Measurements from ENCODE around the gene GNB1.
"Not testable (repeated sequence)": the region's sequence is repeated elsewhere in the genome, so short reads cannot be mapped to it uniquely, and the experiment has no call there.

GNB1 gene

DNA sequence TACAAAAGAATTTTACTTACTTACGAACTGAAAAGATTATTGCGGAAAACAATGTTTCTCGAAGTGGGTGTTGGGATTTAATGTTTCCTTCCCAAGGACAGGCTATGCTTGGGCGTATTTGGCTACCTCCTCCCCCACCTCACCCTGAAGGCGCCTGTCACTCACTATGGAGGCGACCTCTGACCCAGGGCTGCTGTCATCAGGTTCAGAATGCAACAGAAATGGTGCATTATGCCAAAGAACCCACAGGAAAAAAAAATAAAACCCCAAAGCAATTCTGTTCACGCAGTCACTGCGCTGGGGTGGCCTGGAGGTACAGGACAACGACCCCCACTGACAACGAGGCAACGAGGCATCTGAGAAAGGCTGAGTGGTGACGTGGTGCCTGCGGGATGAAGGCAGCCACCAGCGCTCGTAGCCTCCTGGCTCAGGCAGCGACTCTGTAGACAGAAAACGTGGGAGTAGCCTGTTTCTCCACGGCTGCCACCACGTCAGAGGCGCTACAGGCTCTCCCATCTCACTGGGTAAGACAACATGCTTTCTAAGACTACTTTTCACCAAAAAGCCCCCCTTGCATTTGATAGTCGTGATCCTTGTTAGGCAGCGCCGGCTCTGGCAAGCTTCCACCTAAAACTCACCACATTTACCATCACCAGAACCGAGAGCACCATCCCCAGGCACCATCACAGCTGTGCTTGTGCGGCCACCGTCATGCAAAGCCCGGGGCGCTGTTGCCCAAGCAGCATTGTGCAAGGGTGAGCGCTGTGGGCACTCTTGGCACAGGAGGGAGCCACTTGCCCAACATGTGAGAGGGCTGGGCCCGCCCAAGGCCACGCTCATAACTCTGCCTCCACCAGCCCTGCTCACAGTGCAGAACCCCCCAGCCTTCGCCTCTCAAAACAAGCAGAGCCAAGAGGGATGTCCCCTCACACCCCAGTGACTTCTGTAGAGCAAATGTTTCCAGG lies 126.9 kb downstream of the GNB1 start:
- DNase-seq (ENCODE audit: low read depth in 2 of 2) = no peak

DNA sequence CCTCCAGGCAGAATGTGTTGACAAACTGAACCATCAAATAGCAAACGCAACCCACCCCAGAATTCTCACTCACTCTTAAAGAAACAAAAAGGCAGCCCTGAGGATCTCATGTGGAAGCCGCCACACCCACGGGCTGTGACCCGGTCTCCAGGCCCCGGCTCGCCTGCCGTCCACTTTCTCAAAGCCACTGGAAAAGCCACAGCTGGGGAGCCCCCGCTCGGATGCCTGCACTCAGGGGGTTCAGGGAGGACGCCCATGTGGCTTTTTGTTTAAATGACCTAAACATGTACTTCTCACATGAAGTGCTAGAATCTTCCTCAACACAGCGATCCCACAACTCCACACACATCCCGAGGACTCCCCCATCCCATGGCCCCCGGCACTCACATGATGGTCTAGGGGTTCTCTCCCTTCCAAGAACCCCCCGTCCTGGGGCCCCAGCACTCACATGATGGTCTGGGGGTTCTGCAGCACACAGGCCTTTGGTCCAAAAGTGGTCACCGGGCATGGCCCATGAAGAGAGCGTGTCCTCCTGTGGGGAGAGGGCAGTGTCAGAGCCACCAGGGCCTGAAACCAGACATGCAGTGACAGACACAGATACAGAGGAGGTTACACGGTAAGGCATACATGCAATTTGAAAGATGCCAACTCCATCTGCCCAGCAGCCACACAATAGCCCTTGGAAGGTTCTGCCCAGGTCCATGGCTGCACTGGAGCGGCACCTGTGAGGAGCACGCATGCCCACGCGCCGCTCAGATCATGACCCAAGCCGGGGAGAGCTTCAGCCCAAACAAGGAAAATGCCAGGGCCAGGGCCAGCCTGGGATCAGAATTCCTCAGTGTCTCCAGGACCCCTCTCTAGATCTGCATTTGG lies 129.1 kb downstream of the GNB1 start:
- DNase-seq (ENCODE audit: low read depth in 2 of 2) = no peak

DNA sequence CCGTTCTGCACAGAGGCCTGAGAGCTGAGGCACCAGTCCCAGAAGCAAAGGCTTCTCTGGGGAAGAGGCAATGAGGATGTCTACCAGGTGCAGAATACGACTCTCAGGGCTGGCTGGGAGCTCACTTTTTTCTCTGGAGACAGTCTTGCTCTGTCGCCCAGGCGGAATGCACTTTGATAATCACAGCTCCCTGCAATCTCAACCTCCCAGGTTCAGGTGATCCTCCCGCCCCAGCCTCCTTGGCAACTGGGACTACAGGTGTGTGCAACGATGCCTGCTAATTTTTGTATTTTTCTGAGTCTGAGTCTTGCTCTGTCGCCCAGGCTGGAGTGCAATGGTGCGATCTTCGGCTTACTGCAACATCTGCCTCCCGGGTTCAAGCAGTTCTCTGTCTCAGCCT lies 130.2 kb downstream of the GNB1 start:
- DNase-seq (ENCODE audit: low read depth in 2 of 2) = no peak

DNA sequence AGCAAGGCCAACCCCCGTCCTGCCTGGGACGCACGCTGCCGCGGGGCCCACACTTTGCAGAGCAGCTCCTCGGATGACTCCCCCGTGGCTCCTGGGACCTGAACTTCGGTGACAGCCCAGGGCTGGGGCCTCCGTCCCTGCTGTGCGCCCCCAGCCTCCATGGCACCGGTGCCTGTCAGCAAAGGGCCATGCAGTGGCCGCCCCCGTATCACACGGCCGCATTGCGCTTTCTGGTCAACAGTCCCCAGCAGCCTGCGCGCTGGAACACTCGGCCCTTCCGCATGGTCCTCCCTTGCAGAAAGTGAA lies 130.6 kb downstream of the GNB1 start:
- DNase-seq (ENCODE audit: low read depth in 2 of 2) = no peak

DNA sequence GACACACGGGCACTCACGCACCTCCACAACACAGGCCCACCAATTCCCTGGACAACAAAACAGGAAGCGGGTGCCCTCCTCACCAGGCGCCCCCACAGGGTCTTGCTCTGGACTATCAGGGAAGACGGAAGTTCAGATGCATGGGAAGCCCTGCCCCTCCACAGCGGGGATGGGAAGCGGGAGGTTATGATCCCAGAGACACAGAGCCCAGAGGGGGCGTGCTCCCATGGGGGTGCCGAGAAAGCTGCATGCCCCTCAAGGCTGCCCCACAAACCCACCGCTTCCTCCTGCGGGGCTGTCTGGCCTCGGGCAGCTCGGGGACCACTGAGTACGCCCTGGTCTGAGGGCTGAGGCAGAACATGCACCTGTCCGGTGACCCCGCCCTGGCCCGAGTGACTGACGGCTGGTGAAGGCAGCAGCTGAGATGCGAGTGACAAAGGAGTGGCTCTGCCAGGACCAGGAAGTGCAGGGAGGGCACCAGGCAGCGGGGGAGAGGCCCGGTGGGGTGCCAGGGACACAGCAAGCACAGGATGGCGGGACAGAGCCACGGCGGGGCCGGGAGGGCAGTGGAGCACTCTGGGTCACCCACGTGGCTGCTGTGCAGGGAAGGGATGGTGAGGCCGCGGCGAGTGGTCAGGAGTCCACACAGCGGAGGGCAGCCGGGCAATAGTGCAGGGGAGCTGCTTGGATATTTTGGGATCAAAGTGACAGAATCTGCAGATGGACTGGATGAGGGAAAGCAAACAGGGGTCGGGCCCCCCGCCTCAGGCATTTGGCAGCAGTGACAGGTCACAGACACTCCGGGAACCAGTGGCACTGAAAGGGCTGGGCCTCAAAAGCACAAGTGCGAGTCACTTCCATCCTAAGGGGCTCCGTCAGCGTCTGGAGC lies 131.2 kb downstream of the GNB1 start:
- DNase-seq (ENCODE audit: low read depth in 2 of 2) = no peak

DNA sequence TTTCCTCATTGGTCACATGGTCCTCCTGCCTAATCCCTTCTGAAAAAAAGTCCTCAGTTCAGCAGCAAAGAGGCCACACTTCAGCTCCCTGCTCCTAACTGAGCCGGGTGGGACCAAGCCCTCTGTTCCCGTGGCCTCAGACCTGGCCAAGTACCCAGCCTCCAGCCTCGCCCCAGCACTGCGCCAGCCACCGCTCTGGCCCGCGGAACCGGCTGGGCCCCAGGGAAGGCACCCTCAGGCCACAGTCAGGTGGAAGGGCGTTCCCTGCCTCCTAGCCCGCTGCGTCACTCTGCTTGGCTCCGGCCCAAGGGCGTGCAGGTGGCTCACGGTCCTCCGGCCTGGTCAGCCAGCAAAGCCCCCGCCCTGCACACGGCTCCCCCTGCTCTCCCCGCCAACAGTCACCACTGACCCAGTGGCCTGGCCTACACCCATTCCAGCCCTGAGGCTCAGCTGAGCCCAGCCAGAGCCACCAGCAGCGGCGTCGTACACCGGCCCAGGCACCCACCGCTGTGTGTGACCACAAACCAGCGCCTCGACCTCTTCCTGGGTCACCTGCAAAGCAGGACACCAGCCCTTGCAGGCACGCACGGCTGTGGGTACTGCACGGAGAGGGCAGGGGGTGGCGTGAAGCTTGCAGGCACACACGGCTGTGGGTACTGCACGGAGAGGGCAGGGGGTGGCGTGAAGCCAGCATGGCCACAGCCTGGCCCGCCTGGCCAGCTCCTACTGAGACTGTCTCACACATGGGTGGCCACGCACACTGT lies 132.0 kb downstream of the GNB1 start:
- DNase-seq (ENCODE audit: low read depth in 2 of 2) = no peak

DNA sequence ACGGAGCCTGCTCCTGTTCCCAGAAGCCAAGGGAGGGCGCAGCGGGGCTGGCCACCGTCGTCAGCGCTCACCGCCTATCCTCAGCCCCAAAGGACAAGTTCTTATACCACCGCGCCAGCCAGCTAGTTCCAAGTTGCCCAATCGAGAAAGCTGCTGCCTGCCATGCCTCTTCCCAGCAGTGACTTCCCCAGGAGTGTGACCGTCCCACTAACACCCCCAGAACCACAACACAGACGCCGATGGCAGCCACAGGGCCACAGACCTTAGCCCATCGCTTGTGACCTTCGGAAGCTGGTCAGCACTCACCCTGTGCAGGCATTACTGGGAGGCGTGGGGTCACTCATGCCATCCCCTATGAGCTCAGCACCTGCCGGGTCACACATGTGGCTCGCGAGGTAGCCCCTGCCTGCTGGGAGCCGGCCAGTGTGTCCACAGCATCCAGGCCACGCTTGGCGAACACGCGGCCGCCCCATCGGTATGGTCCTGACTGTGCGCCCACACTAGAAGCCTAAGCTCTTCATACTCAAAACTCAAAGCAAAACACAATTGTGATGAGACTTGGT lies 132.7 kb downstream of the GNB1 start:
- no peak for DNase-seq (ENCODE audit: low read depth in 2 of 2)

DNA sequence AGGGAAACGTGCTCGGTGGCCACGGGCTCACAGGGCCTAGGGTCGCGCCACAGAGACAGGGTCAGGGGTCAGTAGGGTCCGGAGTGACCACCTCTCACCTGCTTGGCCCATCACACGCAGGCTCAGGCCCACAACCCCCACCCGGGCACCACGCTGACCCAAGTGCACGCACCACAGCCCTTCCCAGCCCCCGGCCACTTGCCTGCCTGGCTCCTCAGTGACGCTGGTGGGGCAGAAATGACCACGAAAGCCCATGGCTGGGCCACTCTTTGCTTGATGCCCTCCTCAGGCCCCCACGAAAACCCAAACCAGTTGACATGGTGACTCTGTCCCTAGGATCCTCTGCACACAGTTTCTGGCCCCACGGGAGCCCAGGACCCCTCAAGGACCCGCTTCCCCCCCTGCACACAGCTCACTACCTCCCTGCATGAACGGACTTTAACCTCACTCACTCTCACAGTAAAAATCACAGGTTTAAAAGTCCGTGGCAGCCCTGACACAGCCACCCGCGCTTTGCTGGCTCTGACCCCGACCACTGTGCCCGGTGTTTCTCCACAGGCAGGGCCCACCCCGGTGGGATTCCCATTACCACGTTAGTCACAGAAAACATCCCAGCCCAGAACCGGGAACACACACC lies 133.3 kb downstream of the GNB1 start:
- no peak for DNase-seq (ENCODE audit: low read depth in 2 of 2)

DNA sequence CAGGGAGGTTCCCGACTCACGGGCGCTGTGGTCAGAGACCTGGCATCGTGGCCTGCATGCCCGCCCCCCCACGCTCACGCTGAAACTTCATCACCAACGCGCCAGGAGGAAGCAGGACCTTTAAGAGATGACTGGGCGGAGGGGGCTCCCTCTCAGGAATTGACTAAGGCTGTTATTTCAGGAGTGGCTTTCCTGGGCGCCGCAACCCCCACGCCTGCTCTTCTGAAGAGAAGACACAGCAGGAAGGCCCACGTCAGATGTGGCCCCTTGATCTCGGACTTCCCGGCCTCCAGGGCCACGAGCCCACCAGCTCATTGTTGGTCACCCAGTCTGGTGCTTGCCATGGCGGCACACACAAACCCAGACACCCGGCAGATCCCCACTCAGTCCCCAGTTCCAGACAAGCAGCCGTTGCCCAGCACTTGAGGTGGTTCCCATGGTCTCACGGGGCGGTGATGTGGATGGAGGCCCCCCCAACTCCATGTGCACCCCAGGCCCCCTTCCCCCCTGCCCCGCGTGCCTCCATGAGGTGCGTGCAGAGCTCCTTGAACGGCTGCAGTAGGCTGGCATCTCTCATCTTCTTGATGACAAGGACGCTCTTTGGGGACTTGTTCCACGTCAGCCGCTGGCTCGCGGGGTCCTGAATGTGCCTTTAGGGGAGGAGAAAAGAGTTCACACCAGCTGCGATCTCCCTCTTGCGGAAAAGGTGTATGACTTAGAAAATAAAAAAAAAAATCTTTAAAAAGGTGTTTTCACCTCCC lies 134.0 kb downstream of the GNB1 start:
- no peak for DNase-seq (ENCODE audit: low read depth in 2 of 2)

DNA sequence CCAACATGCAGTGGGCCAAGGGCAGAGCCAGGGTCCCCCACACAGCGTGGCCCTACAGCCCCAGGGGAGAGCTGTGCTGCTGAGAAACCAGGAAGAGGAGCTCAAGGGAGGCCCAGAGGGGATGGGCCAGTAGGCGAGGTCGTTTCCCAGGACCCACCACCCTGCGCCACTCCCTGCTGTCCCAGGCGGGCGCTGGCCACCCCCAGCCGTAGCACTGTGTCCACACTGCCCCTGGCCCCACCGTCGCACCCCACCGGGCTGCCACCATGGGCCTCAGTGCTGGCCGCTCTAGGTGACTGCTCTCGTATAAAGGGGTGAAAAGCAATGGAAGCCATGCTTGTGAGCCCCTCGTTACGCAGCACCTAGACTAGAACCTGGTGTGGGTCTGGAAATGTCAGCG lies 135.0 kb downstream of the GNB1 start:
- DNase-seq (ENCODE audit: low read depth in 2 of 2) = no peak

DNA sequence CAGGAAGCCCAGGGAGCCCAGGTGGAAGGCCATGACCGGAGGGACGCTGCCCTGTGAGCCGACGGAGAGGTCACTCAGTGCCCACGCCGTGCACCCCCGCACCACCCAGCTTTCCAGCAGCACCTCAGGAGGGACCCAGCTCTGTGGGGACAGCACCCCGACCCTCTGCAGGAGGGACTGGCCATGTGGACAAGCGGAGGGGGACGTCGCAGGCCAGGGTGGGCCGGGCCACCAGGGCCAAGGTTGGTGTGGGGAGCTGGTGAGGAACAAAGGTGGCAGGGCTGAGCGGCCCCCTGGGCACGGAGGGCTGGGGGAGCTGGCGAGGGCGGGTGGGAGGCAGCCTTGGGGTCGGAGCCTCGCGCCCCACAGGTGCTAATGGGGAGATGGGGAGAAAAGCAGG lies 135.5 kb downstream of the GNB1 start:
- no peak for DNase-seq (ENCODE audit: low read depth in 2 of 2)

DNA sequence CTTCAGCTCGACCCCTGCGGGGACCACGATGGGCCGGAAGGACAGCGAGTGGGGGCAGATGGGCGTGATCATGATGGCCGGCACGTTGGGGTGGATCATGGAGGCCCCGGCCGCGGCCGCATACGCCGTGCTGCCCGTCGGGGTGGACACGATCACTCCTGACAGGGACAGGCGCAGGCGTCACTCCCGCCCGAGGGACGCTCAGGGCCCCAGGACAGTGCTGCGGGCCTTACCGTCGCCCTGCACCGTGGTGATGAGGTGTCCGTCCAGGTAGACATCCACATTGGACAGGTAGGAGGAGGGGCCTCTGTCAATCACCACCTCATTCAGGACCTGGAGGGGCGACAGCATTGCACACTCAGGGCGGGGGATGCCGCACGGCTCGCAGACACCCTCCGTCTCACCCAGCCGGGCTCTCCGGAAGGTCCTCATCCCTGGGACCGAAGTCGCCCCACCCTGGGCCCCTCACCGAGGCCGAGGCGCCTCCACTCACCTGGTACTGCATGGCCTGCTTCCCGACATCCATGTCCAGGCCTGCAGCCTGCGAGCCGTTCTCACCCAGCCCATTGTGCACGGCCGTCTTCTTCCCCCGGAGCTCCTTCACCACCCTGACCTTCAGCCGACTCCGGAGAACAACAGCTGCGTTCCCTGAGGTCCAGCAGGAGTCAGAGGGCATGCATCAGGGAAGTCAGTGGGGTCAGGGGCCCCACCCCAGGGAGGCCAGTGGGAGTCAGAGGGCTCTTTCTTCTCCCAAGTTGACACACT lies 136.7 kb downstream of the GNB1 start:
- DNase-seq (ENCODE audit: low read depth in 2 of 2) = no peak

DNA sequence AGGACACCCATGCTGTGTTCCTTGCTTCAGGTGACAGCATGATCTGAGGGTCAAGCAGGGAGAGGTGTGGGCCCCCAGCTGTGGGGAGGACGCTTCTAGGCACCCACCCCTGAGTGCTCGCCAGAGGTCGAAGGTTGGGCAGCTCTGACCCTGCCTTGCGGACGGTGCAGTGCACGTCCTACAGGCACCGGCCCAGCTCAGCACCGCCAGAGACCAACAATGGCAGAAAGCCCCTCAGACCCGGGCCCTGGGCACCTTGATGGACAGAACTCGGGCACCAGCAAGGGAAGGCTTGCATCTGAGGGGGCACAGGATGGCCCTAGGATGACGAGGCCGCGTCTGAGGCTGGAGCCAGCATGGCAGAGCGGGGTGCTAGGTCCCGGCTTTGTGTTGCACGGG lies 137.3 kb downstream of the GNB1 start:
- no peak for DNase-seq (ENCODE audit: low read depth in 2 of 2)

DNA sequence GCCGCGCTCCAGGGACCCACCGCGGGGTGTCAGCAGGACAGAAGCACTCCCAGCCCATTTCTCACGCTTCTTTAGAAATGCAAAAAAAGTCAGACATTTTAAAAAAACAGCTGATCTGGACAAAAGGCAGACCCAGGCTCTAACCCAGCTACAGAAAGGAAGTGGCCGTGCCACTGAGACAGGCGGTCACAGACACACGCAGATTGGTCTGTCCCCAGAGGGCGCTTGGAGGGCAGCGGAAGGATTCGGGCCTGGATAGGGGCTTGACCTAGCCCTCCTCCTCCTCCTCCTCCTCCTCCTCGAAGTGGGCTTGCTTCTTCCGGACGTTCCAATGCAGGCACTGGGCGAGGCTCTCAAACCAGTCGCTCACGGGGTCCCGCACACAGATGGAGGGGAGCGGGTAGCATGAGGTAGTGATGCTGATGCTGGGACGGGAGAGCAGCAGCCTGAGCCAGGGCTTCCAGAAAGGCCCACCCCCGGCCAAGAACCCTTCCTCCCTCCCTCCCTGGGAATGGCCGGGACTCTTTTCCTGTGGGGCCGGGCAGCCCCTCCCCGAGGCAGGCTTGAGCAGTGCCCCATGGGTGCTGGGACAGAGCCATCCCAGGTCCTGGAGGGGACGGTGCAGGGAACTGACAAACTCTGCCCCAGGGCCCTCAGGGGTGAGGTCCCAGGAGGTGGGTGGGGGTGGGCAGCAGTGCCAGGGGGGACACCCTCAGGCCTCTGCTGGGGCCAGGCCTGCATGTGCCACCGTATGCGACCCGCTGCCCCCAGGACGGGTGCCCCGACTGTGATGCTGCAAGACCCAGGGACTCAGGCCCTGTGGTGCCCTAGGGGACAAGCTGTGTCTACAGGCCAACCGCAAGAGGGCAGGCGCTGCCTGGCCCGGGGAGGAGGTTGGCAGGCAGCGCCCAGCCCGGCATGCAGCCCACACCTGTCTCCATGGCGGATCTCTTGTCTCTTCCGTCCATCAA lies 138.0 kb downstream of the GNB1 start:
- no peak for DNase-seq (ENCODE audit: low read depth in 2 of 2)

DNA sequence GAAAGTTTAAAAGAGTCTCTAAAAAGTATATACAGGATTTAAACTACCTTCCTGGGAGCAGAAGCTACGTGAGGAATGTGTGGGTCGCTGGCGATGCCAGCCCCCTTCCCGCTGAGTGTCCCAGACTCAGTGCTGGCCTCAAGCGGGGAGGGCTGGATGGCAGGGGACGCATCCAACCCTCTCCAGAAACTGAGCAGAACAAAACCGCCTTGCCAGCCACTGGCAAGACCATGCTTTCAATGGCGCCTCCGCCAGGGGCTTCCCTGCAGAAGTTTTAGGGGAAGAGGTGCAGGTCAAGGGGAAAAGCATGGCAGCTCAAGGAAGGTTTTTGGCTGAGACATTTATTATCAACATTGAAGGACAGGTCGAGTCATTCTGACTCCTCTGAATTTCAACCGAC lies 138.7 kb downstream of the GNB1 start:
- DNase-seq (ENCODE audit: low read depth in 2 of 2) = no peak

DNA sequence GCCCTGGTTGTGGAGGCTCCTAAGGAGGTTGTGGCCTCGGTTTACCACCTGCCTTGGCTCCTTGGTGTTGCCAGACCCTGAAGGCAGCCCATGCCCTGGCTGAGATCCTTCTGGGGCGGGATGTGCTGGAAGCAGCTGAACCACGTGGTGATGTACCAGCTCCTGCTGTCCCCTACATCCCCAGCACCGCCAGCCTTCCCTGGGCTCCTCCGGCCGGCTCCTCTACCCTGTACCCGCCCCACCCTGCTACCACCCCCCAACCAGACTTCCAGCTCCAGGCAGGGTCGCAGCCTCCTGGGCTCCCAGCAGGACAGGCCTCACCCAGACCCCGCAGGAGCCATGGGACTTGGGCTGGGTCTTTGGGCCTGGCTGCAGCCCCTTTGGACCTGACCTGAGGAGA lies 140.9 kb downstream of the GNB1 start:
- DNase-seq (ENCODE audit: low read depth in 2 of 2) = not testable (repeated sequence)

DNA sequence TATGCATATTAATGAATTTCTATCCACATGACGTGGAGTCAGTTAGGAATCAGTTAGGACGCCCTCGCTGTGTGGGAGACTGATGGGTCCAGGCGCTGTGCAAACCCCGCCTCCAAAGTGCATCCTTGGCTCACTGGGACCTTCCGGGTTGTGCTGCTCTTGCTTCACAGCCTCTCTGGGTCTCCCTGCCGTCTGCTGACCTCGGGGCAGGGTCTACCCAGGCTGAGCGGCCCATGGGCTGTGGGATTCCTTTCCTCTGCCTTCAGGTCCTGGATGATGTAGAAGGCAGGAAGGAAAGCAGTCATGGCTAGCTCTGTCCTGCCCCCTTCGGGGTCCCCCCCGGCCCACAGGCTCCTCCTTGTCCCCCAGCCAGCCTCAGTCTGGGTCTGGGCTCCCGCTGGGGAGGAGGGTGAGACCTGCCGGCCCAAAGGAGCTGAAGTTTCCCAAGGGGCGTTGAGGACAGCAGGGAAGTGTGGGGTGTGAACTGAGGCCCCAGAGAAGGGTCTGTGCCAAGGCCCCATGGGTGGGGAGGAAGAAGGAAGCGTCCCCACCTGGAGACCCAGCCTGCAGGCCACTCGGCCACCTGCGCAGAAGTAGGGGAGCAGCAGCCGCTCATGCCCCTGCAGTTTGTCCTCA lies 142.1 kb downstream of the GNB1 start:
- DNase-seq (ENCODE audit: low read depth in 2 of 2) = no peak
